Measurements from ENCODE around the gene PRDM1.

PRDM1 gene

GRCh38 chr6:106113256-106113959 lies 27.3 kb downstream of the PRDM1 start:
- in situ Hi-C loops (cut with HindIII; ENCODE audit: low sequenced_read_pairs) = no loop called here

DNA sequence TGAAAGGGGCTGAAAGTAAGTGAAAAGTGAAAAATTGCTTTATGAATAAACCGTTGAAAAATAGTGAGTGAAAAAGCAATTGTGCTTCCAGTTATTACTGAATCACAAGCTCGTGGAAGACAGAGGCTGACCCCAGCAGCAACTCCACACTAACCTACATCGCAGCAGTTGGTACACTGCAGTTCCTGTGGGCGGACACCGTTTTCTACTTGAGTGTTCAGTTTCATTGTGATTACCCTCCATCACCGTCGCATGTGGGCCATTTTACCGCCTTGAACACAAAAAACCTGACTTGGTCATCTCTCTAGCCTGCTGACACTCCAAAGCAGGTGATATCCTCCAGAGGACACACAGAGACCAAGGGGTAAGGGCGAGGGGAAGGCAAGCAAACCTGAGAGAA lies 28.4 kb downstream of the PRDM1 start:
- in situ Hi-C loops (cut with HindIII; ENCODE audit: low sequenced_read_pairs) = no loop called here

DNA sequence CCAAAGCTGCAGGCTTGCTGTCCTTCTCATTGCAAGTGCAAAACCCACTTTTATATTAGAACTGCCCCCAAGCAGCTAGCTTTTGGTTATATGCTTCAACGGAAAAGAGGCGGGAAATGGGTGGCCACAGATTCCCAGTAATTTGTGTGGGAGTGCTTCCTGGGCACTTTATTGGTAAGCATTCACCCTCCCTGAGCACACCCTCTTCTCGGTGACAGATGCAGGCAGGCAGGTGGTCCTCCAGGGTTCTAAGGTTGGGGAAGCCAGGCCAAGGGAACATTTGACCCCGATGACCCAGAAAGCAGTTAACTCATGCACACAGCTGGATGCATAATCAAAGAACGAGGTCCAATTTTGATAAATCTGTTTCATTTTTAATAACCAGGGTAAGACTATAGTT lies 29.1 kb downstream of the PRDM1 start:
- in situ Hi-C loops (cut with HindIII; ENCODE audit: low sequenced_read_pairs) = no loop called here

- in situ Hi-C loops (cut with HindIII; ENCODE audit: low sequenced_read_pairs) = no loop called here
Observed at GRCh38 chr6:106116125-106116832, 30.1 kb downstream of the PRDM1 start.

DNA sequence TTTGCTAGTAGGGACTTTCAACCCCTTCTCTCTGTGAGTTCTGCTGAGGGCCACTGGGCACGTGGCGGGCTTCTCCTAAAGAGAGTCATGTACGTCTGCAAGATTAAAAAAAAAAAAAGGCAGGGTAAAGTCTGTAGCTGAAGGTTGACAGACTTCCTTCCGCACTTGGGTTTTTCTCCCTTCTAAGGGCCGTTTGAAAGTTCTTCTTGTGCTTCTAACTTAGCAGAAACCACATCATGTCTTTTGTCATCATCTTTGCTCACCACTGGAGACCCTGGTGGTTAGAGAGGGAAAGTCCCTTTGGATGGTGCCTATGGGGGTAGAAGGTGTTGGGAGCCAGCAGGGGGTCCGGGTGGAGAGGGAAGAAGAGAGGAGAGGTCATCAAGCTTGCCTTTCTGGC lies 31.4 kb downstream of the PRDM1 start:
- in situ Hi-C loops (cut with HindIII; ENCODE audit: low sequenced_read_pairs) = no loop called here

- in situ Hi-C loops (cut with HindIII; ENCODE audit: low sequenced_read_pairs) = no loop called here
Observed at GRCh38 chr6:106118835-106119431, 32.8 kb downstream of the PRDM1 start.

DNA sequence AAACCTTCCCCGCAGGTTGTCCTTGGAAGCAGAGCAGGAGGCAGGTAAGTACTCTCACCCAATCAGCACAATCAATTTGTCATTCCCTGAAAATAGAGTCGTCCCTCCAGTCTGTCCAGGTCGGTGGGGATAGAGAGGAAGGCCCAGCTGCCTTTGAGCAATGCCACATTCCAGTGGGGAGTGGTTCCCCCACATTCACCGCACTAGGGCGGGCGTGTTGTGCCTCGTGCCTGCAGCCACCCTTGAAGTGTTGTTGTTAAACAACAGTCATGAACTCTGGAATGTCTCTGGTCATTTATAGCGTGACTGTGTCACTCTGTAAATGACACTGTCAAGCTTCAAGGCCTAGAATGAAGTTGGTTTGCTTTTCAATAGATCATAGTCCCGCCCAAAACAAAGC lies 33.4 kb downstream of the PRDM1 start:
- in situ Hi-C loops (cut with HindIII; ENCODE audit: low sequenced_read_pairs) = no loop called here

- in situ Hi-C loops (cut with HindIII; ENCODE audit: low sequenced_read_pairs) = no loop called here
Observed at GRCh38 chr6:106120006-106120405, 33.9 kb downstream of the PRDM1 start.

DNA sequence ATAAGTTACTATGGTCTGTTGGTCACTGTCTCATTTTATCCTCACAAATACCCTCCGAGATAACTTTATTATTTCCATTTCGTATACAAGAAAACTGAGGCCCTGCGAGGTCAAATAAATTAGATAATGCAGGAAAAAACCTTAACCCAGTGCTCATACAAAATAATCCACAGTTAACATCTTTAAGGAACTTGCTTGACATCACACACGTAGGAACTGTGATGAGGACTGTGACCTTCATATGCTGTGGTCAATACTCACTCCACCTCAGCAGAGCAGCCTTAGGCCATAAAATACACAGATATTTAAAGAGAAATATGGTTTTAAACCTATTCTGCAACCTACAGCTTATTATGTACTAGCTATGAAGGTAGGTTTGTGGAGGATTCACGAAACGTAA lies 34.3 kb downstream of the PRDM1 start:
- in situ Hi-C loops (cut with HindIII; ENCODE audit: low sequenced_read_pairs) = no loop called here

DNA sequence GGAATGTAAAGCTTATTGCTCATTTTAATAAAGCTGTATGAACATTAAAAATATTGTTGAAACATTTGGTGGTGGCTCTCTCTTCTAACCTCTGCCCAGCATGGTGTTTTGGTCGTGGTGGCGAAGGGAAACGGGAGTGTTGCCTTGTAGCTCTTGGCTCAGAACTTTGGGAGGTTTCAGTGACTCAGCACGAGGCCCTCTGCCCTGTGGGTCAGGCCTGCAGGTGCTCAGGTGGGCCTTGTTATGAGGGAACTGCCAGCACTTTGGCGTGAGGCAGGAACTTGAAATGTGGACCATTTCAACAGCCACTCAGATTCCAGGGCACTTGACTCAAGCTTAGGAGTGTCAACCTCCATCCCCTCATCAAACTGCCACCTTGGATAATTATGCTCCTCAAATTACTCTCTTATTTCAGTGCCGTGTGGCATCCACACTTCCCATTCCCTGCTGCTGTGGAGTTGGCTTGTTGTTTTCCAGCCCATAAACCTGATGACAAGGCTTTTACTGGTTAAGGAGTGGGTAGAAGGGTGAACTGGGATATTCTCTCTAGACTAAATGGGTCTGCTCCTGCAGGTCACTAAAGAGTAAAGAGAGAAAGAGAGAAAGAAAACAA lies 36.3 kb downstream of the PRDM1 start:
- in situ Hi-C loops (cut with HindIII; ENCODE audit: low sequenced_read_pairs) = no loop called here

DNA sequence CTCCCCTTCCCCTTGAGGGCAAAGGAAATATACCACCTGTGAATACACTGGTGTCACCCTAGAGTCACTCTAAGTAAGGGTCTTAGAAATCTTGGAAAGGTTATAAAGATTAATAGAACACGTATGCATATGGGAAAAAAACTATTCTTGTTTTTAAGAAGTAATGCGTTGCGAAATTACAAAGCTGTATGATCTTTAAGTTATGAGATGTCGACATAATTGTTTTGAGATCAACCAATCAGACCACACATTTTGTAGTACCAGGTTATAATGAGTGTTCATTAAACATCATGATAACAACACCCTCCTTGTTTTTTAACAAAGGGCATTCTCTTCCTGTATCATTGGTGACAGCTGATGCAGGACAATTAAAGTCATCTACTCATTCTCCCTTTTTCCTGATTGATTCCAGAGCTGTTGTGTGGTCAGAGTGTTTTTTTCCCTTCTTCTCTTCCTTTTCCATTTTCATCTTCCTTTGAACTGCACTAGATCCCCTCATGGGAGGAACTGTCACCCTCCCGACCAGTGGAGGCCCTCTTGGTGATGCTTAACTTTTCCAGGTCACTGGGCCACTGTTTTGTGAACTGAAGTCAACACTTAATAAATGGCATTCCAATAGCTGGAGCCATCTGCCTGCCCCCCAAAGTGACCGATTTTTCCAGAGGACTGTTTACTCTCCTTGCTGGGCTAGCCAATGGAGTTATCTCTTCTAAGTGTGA lies 37.0 kb downstream of the PRDM1 start:
- in situ Hi-C loops (cut with HindIII; ENCODE audit: low sequenced_read_pairs) = no loop called here

DNA sequence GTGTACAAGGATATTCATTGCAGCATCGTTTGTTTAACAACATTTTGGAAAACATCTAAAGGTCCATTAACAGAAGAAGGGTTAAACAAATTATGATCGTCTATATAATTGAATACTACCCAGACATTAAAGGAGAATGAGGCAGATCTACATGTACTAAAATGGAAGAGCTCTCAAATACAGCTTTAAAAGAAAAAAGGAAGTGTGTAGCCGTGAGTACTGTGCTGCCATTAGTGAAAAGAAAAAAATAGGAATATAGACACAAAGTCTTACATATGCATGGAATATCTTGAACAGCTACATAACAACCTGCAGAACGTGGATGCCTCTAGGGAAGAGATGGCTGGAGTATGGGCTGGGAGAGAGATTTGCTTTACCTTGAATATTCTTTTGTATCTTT lies 37.9 kb downstream of the PRDM1 start:
- in situ Hi-C loops (cut with HindIII; ENCODE audit: low sequenced_read_pairs) = no loop called here

DNA sequence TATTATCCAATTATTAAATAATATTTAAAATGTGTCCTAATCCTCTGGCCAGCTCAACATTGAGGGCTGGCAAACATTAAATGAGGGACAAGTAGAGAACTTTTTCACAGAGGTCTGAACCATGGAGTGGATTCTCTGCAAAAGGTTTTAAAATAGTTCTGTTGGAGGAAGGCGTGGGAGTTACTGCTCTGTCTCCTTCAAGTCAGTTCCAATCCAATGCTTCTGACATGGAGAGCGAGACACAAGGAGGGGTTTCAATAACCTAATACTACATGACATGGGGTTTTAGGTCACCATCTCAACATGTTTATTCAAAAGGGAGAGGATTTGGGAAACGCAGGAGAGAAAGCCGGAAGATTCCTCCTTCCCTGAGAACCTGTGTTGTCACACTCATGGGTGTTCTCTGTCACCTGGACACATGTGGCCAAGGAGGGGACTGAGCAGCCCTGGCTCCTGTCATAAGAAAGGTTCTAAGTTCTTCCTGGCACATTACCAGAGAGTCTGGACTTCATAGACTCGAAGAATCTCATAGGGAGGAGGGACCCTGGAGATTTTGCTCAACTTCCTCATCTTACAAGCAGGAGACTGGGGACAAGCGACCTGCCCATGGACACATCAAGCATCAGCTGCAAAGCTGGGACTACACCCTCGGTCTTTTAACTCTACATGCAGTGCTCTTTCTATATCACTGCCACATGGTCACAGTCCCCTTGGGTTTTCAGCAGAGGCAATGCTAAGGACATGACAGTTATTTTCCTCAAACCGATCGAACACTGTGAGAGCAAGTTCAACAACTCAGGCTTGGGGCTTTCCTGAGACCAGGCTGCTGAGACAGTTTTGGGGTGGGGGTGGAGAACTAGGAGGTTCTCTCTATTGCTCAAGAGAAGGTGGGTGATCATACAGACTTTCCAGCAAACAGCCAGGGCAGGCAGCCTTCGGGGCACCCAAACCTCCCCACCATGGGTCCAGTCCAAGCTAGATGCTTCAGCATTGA lies 38.6 kb downstream of the PRDM1 start:
- in situ Hi-C loops (cut with HindIII; ENCODE audit: low sequenced_read_pairs) = no loop called here

GRCh38 chr6:106125925-106126435 lies 39.8 kb downstream of the PRDM1 start:
- in situ Hi-C loops (cut with HindIII; ENCODE audit: low sequenced_read_pairs) = no loop called here

DNA sequence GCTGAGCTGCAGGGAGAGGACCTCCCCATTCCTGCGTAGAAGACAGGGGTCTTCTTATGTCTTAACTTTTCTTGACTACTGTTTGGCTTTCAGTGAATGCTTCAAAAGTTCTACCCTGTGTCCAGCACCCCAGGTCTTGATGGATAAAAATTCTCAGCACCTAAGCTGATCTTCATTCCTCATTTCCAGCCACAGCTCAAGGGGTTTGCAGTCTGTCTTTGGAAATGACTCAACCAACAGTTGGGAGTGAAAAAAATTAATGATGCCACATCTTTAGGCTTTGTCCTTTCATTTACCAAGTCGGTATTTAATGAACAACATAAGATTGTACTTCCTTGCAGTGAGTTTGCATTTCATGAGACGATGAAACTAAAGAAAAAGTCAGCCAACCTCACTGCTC lies 40.3 kb downstream of the PRDM1 start:
- in situ Hi-C loops (cut with HindIII; ENCODE audit: low sequenced_read_pairs) = no loop called here

- in situ Hi-C loops (cut with HindIII; ENCODE audit: low sequenced_read_pairs) = no loop called here
Observed at GRCh38 chr6:106128981-106129781, 43.0 kb downstream of the PRDM1 start.

GRCh38 chr6:106132153-106132698 lies 46.1 kb downstream of the PRDM1 start:
- in situ Hi-C loops (cut with HindIII; ENCODE audit: low sequenced_read_pairs) = no loop called here

DNA sequence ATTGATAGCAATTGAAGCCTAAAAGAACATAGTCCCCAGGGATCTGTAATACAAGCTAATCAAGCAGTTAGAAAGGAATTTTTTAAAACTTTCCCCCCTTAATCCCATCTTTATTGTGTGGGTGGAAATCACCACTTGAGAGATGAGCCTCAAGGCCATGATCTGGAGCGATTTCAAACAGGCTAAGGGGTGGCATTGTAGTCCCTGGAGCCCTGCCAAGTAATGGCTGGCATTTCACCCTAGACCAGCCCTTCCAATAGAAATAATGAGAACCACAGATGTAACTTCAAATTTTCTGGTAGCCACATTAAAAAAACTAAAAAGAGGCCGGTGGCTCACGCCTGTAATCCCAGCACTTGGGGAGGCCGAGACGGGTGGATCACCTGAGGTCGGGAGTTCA lies 46.9 kb downstream of the PRDM1 start:
- in situ Hi-C loops (cut with HindIII; ENCODE audit: low sequenced_read_pairs) = no loop called here
